OCI-LY1 (cell line): ENCODE results near the gene IFNK.

Experiments used
- H2AFZ ChIP-seq: fragments of 200-600 bp; sonication (generic), shearing (Covaris generic); 2 replicates; pipeline ENCODE4 v1.6.0; 2014; ENCODE audit warnings: antibody characterized with exemption, mild to moderate bottlenecking, low read length
- H3F3A ChIP-seq: fragments of 200-600 bp; sonication (generic), shearing (Covaris generic); 2 replicates; pipeline ENCODE4 v1.6.0; 2014; ENCODE audit warnings: mild to moderate bottlenecking, antibody characterized with exemption, low read length, moderate library complexity; ENCODE audit not compliant: insufficient read depth
- H3K27ac ChIP-seq: fragments of 200-600 bp; sonication (generic); 2 replicates; pipeline ENCODE4 v1.5.1; 2014; ENCODE audit warnings: low read length, mixed run types, mild to moderate bottlenecking, low read depth; ENCODE audit not compliant: poor library complexity, severe bottlenecking
- H3K27me3 ChIP-seq: fragments of 200-600 bp; sonication (generic); 2 replicates; pipeline ENCODE4 v1.6.0; 2014; ENCODE audit warnings: antibody characterized with exemption, mild to moderate bottlenecking, low read length, moderate library complexity; ENCODE audit not compliant: insufficient read depth
- H3K36me3 ChIP-seq: fragments of 200-600 bp; sonication (generic); 2 replicates; pipeline ENCODE4 v1.6.1; 2014; ENCODE audit warnings: mild to moderate bottlenecking, antibody characterized with exemption, low read length, moderate library complexity, mixed read lengths; ENCODE audit not compliant: insufficient read depth
- H3K4me1 ChIP-seq: fragments of 200-600 bp; sonication (generic); 2 replicates; pipeline ENCODE4 v1.5.1; 2014; ENCODE audit warnings: mild to moderate bottlenecking, low read length, moderate library complexity; ENCODE audit not compliant: insufficient read depth, severe bottlenecking
- H3K4me2 ChIP-seq: fragments of 200-600 bp; sonication (generic), shearing (Covaris generic); 2 replicates; pipeline ENCODE4 v1.6.1; 2014; ENCODE audit warnings: low read length
- H3K4me3 ChIP-seq: fragments of 200-600 bp; sonication (generic); 2 replicates; pipeline ENCODE4 v1.5.1; 2014; ENCODE audit warnings: low read length, low read depth, mild to moderate bottlenecking, mixed read lengths; ENCODE audit not compliant: poor library complexity, severe bottlenecking
- H3K79me2 ChIP-seq: fragments of 200-600 bp; shearing (Covaris generic); 2 replicates; pipeline ENCODE4 v1.6.1; 2016; ENCODE audit warnings: mixed run types, low read length, mixed read lengths; ENCODE audit not compliant: insufficient read depth
- H3K9ac ChIP-seq: fragments of 200-600 bp; sonication (generic), shearing (Covaris generic); 2 replicates; pipeline ENCODE4 v1.6.1; 2014; ENCODE audit warnings: mild to moderate bottlenecking, low read length, mixed read lengths
- H3K9me2 ChIP-seq: fragments of 200-600 bp; sonication (generic), shearing (Covaris generic); 2 replicates; pipeline ENCODE4 v1.6.1; 2014; ENCODE audit warnings: low read depth, mild to moderate bottlenecking, low read length, mixed read lengths
- H3K9me3 ChIP-seq: fragments of 200-600 bp; shearing (Covaris generic); 2 replicates; pipeline ENCODE4 v1.6.1; 2014; ENCODE audit warnings: low read length, mixed read lengths
- H4K20me1 ChIP-seq: fragments of 200-600 bp; sonication (generic), shearing (Covaris generic); 2 replicates; pipeline ENCODE4 v1.6.0; 2016; ENCODE audit warnings: mild to moderate bottlenecking, low read length; ENCODE audit not compliant: insufficient read depth
- EZH2 ChIP-seq: fragments of 200-600 bp; sonication (generic), shearing (Covaris generic); IDR thresholded peaks from 2 replicates; pipeline ENCODE4 v1.8.0; 2017; ENCODE audit warnings: borderline replicate concordance, mixed run types, mild to moderate bottlenecking, antibody characterized with exemption, low read length, moderate library complexity, mixed read lengths
- TF ChIP-seq, protein P1 (sequence below): fragments of 200-600 bp; sonication (generic), shearing (Covaris generic); IDR thresholded peaks from 2 replicates; pipeline ENCODE4 v1.5.1; 2017; ENCODE audit warnings: mild to moderate bottlenecking, antibody characterized with exemption, low read length, moderate library complexity, mixed read lengths

The IFNK gene

GRCh38 chr9:27528886-27529315 lies 4.8 kb downstream of the IFNK start:
- Histone ChIP-seq H3K9ac (peak overlapping the region; percentile 64), H3K79me2 (no peaks in the 10 kb centered on the region), H3K9me3 (no peaks in the 10 kb centered on the region), H2AFZ (peak overlapping the region; percentile 69; the same call in 1 of the 2 replicates), H3K9me2 (no peaks in the 10 kb centered on the region), H3K4me3 (peak overlapping the region; percentile 72), H3K4me2 (peak overlapping the region; percentile 96), H3K27ac (no peak overlapping the region), H3K4me1 (peaks cover 9% of the 10 kb centered on the region), H3K27me3 (no peaks in the 10 kb centered on the region), H4K20me1 (no peaks in the 10 kb centered on the region), H3F3A (no peaks in the 10 kb centered on the region), H3K36me3 (no peaks in the 10 kb centered on the region)
- no peak for TF ChIP-seq EZH2
- TF ChIP-seq, protein P1, sequence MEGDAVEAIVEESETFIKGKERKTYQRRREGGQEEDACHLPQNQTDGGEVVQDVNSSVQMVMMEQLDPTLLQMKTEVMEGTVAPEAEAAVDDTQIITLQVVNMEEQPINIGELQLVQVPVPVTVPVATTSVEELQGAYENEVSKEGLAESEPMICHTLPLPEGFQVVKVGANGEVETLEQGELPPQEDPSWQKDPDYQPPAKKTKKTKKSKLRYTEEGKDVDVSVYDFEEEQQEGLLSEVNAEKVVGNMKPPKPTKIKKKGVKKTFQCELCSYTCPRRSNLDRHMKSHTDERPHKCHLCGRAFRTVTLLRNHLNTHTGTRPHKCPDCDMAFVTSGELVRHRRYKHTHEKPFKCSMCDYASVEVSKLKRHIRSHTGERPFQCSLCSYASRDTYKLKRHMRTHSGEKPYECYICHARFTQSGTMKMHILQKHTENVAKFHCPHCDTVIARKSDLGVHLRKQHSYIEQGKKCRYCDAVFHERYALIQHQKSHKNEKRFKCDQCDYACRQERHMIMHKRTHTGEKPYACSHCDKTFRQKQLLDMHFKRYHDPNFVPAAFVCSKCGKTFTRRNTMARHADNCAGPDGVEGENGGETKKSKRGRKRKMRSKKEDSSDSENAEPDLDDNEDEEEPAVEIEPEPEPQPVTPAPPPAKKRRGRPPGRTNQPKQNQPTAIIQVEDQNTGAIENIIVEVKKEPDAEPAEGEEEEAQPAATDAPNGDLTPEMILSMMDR = no peak

DNA sequence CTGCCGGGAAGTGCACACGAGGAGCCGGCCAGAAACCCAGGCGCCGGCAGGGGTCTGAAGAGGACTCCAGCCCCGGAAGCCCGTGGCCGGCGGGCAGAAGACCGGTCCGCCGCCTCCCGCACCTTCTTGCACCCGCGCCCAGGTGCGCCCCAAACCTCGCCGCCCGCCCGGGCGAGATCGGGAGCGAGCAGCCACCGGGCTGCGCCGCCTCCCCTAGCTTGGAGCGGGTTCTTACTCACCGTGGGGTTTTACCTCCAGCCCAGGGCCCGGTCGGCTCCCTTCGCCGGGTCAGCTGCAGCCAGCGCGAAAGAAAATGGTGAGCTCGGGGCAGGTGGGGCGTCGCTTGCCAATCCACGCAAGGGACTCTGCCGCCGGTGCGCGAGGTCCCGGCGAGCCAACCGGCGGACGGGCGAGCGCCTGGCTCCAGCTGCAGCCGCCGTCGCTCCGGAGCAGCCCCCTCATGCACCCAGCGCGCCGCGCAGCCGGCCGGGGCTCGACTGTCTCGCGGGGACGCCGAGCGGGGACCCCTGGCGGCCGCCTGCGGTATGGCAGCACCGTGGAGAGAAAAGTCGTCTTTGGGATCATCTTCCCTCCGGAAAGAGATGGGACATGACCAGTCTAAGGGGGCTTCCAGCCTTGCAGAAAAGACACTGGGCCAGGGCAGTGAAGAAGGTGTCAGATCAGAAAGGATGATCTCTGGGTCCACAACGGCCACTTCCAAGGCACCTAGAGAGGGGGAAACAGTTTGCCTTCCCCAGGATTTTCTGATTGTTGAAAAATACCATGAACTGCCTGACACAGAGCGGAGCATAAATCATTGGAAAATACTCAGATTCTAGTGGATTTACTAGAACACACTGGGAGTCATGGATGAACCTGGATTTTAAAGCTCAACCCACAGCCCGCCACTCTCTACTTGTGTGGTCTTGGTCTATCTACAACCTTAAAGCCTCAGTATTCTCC lies 5.5 kb downstream of the IFNK start, which contains the start of gene MOB3B:
Gene MOB3B, minus strand, starts transcription at position 499 of the 963 bp plus-strand sequence. CDS start 74,264 bp downstream, outside the sequence.
- Histone ChIP-seq H3K27me3 (no peaks in the 10 kb centered on the region), H3K4me2 (peak within 1 kb of the TSS; percentile 96), H2AFZ (peak within 1 kb of the TSS; percentile 69; the same call in 1 of the 2 replicates), H3K9me3 (no peaks in the 10 kb centered on the region), H3K9me2 (no peaks in the 10 kb centered on the region), H4K20me1 (no peaks in the 10 kb centered on the region), H3K27ac (no peak within 1 kb of the TSS), H3K79me2 (no peaks in the 10 kb centered on the region), H3K36me3 (no peaks in the 10 kb centered on the region), H3K4me1 (peaks cover 9% of the 10 kb centered on the region), H3K4me3 (peak within 1 kb of the TSS; percentile 72), H3K9ac (peak within 1 kb of the TSS; percentile 64), H3F3A (no peaks in the 10 kb centered on the region)
- TF ChIP-seq, protein P1 = peak; percentile 77
- no peak for TF ChIP-seq EZH2

DNA sequence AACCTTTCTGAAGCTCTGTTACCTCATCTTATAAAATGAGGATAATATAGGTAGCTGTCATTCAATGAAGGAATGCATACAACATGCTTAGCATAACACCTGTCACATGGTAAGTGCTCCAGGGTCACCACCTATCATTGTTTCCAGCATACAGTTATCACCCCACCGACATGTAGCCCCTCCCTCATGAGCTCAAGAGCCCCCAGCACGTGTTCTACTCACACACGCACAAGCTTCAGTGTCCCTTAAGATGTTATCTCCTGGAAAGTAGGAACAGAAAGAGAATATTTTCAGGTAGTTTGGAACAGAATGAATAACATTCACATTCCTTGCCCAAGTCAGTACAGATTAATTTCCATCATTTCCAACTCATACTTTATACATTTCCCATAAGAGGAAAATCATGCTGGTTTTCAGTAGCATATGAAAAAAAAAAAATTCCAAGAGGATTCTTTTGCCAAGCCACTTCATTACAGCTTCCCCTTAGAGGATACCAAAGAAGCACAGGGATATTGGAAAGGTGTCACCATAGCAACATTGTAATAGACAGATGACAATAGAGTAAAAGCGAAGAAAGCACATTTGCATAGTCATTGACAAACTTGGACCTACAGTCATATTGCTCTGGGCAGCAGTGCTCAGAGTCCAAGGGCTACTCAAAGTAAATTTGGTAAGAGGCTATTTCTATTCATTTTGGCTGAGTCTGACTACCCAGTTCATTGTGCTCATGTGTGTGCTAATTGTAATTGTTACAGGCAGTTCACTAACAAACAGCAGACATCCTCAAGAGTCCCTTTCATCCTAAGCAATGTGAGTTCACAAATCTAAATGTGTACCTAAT lies 7.0 kb downstream of the IFNK start:
- no peak overlapping the region for H3K4me3 ChIP-seq
- H3K9me3 ChIP-seq = no peaks in the 10 kb centered on the region
- H3K4me1 ChIP-seq = peaks cover 9% of the 10 kb centered on the region
- H3K4me2 ChIP-seq = no peak overlapping the region
- H3K36me3 ChIP-seq = no peaks in the 10 kb centered on the region
- no peak overlapping the region for H3K9ac ChIP-seq
- no peak overlapping the region for H2AFZ ChIP-seq
- H3F3A ChIP-seq = no peaks in the 10 kb centered on the region
- H4K20me1 ChIP-seq = no peaks in the 10 kb centered on the region
- H3K79me2 ChIP-seq = no peaks in the 10 kb centered on the region
- H3K27ac ChIP-seq = no peak overlapping the region
- H3K27me3 ChIP-seq = no peaks in the 10 kb centered on the region
- H3K9me2 ChIP-seq = no peaks in the 10 kb centered on the region
- TF ChIP-seq, protein P1 = no peak
- TF ChIP-seq EZH2 = no peak
